Suprapubic skin (tissue), 3 donors: ENCODE results near the gene C17orf75.

ENCODE experiments used
- POLR2AphosphoS5 ChIP-seq, 3 donors: sonication (generic); formaldehyde crosslinking; IDR thresholded peaks; one replicate each; pipeline ENCODE4 v1.6.1; 2017; ENCODE audit warnings: antibody characterized with exemption in 3 of 3
- TF ChIP-seq, protein P1 (sequence below), 2 donors: fragments of 200-600 bp in 1 of 2; fragments of 450-650 bp in 1 of 2; sonication (generic) in 1 of 2; IDR thresholded peaks; one replicate each; pipeline ENCODE4 v1.5.1; 2016 to 2019; ENCODE audit warnings: antibody characterized with exemption in 2 of 2, mild to moderate bottlenecking in 1 of 2, moderate library complexity in 1 of 2

DNA sequence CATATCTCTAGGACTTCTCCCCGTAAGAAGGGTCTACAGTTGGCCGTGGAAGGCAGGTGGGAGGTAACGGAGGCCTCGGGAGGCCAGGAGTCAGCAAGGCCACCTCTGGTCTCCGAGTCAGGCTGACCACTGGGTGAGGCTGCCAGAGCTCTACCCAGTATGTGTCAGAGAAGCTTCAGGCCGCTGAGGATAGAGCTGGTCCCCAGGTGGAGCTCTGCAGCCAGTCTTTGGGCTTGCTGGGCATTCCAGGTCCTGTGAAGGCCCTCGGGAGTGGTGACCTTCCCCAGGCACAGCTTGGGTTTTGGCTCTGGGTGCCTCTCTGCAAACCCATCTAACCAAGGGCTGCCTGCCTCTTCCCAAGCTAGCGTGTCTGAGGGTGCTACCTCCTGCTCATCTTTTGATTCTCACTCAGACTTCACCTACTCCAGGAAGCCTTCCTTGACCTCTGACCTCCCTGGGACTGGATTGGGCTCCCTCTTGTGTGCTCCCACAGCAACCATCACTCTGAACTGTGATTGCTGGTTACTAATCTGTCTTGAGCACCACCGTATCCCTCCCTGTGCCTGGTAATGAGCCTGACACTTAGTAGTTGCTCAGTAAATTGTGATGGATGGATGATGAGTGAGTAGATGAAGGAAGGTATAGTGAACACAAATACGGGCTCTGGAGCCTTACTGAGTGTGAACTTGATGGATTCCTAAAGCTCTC lies 54.0 kb downstream of the C17orf75 start:
- TF ChIP-seq, protein P1, sequence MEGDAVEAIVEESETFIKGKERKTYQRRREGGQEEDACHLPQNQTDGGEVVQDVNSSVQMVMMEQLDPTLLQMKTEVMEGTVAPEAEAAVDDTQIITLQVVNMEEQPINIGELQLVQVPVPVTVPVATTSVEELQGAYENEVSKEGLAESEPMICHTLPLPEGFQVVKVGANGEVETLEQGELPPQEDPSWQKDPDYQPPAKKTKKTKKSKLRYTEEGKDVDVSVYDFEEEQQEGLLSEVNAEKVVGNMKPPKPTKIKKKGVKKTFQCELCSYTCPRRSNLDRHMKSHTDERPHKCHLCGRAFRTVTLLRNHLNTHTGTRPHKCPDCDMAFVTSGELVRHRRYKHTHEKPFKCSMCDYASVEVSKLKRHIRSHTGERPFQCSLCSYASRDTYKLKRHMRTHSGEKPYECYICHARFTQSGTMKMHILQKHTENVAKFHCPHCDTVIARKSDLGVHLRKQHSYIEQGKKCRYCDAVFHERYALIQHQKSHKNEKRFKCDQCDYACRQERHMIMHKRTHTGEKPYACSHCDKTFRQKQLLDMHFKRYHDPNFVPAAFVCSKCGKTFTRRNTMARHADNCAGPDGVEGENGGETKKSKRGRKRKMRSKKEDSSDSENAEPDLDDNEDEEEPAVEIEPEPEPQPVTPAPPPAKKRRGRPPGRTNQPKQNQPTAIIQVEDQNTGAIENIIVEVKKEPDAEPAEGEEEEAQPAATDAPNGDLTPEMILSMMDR (IDR thresholded peaks at IDR 0.05): no peak
- TF ChIP-seq POLR2AphosphoS5 (IDR thresholded peaks at IDR 0.05): no peak
